GM15510 (cell line): ENCODE data around the gene RAI1.

Source experiments
- POLR2A ChIP-seq: IDR thresholded peaks from 3 replicates; pipeline ENCODE4 v1.6.1; 2011; ENCODE audit warnings: borderline replicate concordance; ENCODE audit not compliant: insufficient read length; ENCODE audit errors: extremely low read depth

Gene RAI1

DNA sequence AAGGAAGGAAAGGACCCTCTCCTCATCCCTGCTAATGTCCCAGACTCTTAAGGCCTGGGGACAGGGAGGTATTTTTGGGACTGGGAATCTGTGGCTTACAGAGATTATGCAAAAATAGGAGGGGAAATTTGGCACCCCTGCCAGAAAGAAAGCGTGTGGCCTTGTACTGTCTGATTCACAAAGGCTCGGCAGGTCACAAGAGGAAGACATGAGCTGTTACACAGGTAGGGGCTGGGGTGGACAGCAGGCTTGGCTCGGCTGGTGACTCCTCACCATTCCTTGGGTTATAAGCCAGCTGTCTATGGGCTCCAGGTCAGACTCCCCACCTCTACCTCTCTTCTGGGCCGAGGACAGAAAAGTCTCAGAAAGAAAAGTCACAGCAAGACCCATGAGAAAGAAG lies 176.2 kb downstream of the RAI1 start:
- no peak for TF ChIP-seq POLR2A

DNA sequence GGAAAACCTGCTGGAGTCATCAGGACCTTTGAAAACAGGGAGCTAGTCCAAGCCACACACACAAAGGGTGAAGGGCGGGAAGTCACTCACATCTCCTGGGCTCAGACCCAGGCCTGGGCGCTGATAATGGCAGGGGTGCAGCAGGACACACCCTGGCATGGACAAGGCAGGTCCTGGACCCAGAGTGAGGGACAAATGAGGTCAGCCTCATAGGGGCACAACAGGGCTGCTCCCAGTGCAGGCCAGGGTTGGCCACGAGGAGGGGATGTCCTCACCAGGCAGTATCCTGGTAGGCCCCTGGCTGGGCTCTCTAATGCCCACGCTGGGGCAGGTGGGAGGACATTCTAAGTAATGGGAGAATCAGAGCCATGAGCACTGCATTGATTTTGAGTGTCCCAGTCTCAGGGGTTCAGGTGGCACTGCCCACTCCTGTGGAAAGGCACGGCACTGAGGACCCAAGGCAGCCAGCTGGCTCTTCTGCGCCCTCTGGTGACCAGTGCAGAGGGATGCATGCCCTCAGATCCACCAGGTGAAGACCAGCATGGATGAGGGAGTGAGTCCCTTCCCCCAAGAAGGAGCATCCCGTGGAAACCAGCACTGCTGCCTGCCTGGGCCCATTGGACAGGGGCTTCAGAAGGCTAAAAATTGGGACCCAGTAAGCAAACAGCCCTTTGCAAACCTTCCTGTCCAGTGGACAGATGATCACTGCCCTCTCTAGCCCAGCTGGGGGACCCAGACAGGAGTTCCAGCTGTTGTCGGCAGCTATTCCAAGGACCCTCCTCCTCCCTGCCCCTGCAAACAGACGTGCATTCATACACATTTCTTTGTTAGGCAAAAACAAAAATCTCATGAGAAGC lies 178.9 kb downstream of the RAI1 start:
- no peak for TF ChIP-seq POLR2A

DNA sequence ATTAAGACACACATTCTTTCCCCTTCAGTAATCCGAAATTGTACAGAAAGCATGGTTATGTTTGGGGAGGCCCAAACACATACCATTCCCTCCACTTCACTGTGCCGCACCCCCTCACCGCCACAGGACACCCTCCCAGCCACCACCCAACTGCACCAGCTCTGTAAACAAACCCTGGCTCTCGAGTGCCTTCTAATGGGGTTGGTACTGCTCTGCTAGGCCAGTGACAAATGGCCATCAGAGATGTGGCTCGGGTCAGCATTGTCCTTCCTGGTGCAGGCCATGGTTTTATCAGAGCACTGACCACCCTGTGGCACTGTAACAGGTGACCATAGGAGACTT lies 179.5 kb downstream of the RAI1 start:
- no peak for TF ChIP-seq POLR2A
